GM21576 (cell line): ENCODE measurements around the gene NFIX.

Source experiments
- ATAC-seq: cut with Tn5 transposase; IDR thresholded peaks from one replicate; pipeline ENCODE4 v1.9.1; 2021; ENCODE audit warnings: mild to moderate bottlenecking, moderate library complexity; ENCODE audit not compliant: unreplicated experiment

NFIX gene

GRCh38 chr19:12987190-12987589 is 8.1 kb upstream of the NFIX start:
- ATAC-seq: no peak

DNA sequence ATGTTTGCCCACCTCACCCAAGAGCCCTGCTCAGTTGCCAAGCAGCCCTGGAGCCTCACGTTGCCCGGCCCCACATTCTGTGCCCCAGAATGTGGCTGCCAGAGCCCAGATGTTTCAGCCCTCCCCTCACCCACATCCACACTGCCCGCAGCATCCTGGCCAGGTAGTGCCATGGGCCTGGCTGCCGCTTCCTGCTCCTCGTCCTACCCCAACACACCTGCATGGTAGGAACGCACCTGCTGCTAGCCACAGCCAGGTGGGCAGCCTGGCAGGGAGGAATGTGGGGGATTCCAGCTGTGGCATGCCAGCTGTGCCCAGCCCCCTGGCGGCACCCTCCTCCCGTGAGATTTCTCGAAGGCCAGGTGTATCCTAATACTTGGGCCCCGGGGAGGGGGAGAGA is 7.5 kb upstream of the NFIX start:
- ATAC-seq: no peak

GRCh38 chr19:12990431-12990830 is 4.8 kb upstream of the NFIX start:
- ATAC-seq: no peak

DNA sequence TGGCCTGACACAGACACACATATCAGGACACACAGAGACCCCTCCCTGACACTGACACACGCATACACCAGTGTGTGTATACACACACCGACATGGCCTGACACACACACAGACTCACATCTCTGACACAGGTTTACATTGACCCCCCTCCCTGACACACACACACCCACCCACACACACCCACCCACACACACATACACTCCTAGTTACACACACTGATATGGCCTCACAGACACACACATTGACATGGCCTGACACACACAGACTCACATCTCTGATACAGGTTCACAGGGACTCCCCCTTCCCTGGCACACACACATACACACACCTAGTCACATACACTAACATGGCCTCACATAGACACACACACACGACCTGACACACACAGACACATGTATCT is 4.4 kb upstream of the NFIX start:
- no peak for ATAC-seq

DNA sequence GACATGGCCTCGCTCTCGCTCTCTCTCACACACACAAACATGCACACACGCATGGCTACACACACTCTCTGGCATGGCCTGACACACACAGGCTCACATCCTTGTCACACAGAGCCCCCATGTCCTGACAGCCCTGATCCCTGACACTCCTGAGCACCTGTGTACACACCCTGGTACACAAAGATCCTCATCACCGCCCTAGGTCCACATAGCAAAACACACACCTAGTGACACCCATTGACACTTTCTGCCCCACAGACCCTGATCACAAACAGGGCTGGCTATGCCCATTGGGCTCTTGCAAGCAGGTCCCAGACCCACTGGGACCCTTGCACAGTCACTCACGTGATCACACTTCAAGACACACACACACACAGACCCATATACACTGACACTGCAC is 4.0 kb upstream of the NFIX start:
- ATAC-seq: no peak

DNA sequence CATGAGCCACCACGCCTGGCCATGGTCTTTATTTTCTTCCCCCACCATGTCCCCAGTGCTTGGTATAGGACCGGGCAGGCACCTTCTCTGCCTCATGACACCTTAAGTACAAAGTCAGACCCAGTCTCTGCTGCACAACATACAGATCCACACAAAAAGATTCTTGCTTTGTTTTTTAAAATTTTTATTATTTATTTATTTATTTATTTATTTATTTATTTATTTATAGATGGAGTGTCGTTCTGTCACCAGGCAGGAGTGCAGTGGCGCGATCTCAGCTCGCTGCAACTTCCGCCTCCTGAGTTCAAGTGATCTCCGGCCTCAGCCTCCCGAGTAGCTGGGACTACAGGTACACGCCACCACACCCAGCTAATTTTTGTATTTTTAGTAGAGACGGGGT is 2.5 kb upstream of the NFIX start:
- ATAC-seq: no peak

DNA sequence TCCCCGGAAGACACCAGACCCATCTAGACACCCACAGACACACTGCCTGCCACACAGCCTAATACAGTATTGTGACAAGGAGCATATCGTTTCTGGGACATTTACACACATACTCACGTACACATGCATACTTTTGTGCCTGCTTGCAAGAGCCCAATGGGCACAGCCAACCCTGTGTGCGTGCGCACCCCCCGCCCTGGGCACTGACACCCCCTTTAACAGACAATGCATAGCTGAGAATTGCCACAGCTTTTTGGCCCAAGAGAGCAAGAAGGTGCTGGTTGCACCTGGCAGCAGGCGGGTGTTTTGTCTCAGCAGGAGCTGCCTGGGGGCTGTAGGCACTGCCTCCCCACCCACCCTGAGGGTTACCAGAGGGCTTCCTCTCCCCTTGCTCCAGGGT is 1.7 kb upstream of the NFIX start:
- no peak for ATAC-seq

DNA sequence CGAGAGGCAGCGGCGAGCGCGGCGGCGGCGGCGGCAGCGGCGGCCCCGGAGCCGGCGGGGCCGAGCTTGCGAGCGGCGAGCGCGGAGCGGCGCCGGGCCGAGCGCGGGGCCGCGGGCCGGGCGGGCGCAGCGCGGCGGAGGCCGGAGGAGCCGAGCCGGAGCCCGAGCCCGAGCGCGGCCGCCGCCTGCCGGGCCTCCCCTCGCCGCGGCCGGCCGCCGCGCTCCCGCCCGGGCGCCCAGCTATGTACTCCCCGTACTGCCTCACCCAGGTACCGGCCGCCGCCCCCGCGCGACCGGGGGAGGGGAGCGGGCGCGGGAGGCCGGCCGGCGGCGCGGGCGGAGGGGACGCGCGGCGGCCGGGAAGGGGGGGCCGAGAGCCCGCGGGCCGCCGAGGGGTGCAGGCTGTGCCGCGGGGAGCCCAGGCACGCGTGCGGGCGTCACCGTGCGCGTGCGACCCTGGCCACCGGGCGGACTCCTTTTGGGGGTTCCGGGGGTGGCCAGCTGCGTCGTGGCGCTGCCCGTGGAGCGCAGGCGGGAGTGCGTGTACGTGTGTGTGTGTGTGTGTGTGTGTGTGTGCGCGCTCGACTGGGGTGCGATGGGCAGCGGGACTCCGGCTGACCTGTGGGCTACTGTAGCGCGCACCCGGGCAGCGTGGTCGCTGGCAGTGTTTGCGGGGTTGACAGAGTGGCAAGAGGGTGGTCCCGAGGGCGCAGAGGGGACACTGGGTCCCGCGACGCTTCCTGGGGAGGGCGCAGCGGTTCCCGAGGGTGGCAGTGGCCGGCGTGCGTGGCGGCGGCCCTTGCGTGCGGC is 526 bp downstream of the NFIX start:
- ATAC-seq: no peak

DNA sequence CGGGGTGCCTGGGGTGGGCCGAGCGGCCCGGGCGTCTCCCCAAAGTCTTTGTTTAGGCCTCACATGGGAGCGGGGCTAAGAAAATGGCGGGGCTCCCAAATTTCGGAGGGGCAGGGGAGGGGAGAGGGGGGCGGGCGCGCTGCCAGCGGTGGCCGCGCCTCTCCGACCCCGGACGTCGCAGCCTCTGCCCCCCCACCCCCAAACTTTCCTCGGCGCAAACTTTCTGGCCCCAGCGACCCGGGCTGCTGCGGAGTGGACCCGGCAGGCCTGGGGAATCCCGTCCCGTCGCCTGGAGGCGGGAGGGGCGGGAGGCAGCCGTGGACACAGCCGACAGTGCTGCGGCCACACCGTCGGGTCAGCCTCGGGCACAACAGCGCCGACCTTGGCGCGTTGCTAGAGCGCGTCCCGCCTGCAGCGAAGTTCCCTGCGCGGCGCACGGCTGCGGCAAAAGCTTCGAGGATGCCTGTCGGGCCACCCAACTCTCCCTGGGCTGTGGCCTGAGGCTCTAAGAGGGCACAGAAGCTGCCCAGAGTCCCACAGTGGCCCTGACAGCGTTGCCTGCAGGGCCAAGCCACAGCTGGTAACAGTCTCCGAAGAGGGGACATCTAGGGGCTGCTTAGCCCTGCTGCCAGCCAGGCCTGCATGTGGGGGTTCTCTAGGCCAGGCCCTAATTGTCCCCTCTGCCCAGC is 1.3 kb downstream of the NFIX start:
- ATAC-seq: no peak

- ATAC-seq: no peak
These were observed 2.1 kb downstream of the NFIX start for GRCh38 chr19:12997179-12997966.

- no peak for ATAC-seq
These were observed 3.0 kb downstream of the NFIX start for GRCh38 chr19:12997967-12998940.

- no peak for ATAC-seq
These were observed 5.9 kb downstream of the NFIX start for GRCh38 chr19:13001166-13001501.

- no peak for ATAC-seq
These were observed 6.4 kb downstream of the NFIX start for GRCh38 chr19:13001502-13002165.

- no peak for ATAC-seq
These were observed 7.1 kb downstream of the NFIX start for GRCh38 chr19:13002166-13002898.

DNA sequence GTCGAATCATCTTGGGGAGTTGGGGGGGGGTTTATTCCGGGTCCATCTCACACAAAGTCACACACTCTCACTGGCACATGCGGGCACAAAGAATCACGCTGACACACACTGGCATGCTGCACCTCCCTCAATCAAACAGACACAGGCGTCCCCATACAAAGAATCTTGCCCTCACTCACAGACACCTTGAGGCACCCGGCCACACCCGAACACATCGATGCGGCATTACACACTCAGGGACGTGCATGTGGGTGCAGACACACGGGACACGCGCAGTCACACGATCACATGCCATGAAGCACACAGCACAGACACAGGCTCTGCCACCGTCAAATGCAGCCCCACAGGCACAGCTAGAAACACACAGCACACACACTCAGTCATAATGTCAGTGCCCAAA is 7.8 kb downstream of the NFIX start:
- no peak for ATAC-seq

- no peak for ATAC-seq
These were observed 9.0 kb downstream of the NFIX start for GRCh38 chr19:13004273-13004672.

DNA sequence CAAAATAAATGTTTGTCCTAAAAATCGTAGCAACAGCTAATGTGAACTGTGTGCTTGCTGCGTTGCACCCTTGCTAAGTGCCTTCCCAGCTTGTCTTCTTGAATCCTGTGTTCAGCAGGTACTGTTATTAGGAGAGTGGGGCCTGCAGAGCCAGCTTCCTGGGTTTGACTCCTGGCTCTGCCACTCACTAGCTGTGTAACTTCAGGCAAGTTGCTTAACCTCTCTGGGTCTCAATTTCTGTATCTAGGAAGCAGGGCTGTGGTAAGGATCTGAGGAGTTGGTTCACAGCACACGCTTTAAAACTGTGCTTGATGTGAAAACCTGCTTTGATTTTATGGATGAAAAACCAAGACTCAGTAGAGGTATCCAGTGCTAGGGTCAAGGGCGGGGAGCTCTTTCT is 10.0 kb downstream of the NFIX start:
- no peak for ATAC-seq

DNA sequence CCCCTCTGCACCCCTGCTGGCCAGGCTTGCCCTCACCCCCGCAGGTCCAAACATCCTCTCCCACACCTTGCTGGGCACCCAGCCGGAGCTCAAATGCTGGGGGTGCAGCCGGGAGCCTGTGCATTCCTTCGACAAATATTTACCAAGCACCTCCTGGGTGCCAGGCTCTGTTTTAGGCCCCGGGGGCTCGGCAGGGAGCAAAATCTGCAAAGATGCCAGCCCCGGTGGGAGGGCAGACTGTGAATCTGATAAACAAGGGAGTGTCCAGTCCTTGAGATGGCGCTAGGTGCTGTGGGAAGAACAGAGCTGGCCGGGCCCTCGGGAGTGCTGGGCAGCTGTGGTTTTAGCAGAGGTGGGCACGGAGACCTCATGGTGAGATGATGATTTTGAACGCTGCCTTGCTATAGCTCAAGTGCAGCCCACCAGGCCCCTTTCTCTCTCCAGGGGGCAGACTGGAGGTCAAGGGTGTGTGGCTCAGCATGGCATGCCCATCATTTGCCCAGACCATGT is 10.6 kb downstream of the NFIX start:
- ATAC-seq: no peak
